ENCODE results near the gene HSPH1. TPM values are rescaled to one million over a fixed set of nuclear protein-coding genes. Genes with fewer than 3 reads are reported as not detected.

Gene HSPH1
- total RNA-seq, 1 experiment from 2014 or later, result 145 TPM

DNA sequence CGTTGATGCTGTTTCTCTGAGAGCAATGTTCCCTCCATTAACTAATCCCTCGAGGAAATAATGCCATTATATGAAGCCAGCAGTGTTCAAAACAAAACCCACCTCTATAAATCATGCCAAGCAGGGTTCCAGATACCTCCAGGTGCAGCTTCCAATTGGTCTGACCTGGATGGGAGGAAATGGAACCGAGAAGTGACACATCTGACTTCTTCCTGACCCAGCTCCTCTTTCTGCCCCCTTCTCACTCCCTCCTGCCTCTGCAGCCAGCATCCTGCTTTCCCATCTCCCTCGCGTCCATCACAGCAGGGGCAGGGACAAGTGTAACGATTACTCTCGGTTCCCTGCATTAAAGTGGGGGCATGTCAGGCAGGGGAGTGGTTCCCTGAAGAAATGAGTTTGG, 37.5 kb downstream of the HSPH1 start:
- ChIA-PET CTCF (no interaction called here), POLR2A (no interaction called here)
- in situ Hi-C loops (cut with HindIII; ENCODE audit: low pct_unique_long_range_greater_than_20kb, low sequenced_read_pairs) (no loop called here), intact Hi-C loops (cut with micrococcal nuclease; ENCODE audit: unreplicated experiment) (no loop called here)
- Histone ChIP-seq H3K4me1 (ENCODE audit: control insufficient read depth, insufficient read depth, low read length) (no peaks in the 10 kb centered on the region), H3K9me3 (ENCODE audit: control insufficient read depth, insufficient read depth, low read depth, low read length) (no peaks in the 10 kb centered on the region), H3K36me3 (ENCODE audit: control insufficient read depth, insufficient read depth, low read length) (no peaks in the 10 kb centered on the region), H3K27ac (ENCODE audit: low read length) (no peak overlapping the region), H3K4me3 (ENCODE audit: low read depth in 2 of 2, low read length in 2 of 2) (no peak overlapping the region), H3K27me3 (ENCODE audit: control insufficient read depth, insufficient read depth, low read length) (no peaks in the 10 kb centered on the region)
- ATAC-seq (no peak), DNase-seq (ENCODE audit: low read depth, low spot score) (no peak)
- TF ChIP-seq POLR2AphosphoS5 (IDR thresholded peaks at IDR 0.05; ENCODE audit: low read depth, low read length) (no peak), SIN3A (IDR thresholded peaks at IDR 0.05; ENCODE audit: borderline replicate concordance, insufficient read depth, low read depth, low read length) (no peak), TCF7L2 (IDR thresholded peaks at IDR 0.05; ENCODE audit: low read depth, low read length) (no peak)
- TF ChIP-seq, protein P1, sequence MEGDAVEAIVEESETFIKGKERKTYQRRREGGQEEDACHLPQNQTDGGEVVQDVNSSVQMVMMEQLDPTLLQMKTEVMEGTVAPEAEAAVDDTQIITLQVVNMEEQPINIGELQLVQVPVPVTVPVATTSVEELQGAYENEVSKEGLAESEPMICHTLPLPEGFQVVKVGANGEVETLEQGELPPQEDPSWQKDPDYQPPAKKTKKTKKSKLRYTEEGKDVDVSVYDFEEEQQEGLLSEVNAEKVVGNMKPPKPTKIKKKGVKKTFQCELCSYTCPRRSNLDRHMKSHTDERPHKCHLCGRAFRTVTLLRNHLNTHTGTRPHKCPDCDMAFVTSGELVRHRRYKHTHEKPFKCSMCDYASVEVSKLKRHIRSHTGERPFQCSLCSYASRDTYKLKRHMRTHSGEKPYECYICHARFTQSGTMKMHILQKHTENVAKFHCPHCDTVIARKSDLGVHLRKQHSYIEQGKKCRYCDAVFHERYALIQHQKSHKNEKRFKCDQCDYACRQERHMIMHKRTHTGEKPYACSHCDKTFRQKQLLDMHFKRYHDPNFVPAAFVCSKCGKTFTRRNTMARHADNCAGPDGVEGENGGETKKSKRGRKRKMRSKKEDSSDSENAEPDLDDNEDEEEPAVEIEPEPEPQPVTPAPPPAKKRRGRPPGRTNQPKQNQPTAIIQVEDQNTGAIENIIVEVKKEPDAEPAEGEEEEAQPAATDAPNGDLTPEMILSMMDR (IDR thresholded peaks at IDR 0.05), result no peak
- TF ChIP-seq, protein P2, sequence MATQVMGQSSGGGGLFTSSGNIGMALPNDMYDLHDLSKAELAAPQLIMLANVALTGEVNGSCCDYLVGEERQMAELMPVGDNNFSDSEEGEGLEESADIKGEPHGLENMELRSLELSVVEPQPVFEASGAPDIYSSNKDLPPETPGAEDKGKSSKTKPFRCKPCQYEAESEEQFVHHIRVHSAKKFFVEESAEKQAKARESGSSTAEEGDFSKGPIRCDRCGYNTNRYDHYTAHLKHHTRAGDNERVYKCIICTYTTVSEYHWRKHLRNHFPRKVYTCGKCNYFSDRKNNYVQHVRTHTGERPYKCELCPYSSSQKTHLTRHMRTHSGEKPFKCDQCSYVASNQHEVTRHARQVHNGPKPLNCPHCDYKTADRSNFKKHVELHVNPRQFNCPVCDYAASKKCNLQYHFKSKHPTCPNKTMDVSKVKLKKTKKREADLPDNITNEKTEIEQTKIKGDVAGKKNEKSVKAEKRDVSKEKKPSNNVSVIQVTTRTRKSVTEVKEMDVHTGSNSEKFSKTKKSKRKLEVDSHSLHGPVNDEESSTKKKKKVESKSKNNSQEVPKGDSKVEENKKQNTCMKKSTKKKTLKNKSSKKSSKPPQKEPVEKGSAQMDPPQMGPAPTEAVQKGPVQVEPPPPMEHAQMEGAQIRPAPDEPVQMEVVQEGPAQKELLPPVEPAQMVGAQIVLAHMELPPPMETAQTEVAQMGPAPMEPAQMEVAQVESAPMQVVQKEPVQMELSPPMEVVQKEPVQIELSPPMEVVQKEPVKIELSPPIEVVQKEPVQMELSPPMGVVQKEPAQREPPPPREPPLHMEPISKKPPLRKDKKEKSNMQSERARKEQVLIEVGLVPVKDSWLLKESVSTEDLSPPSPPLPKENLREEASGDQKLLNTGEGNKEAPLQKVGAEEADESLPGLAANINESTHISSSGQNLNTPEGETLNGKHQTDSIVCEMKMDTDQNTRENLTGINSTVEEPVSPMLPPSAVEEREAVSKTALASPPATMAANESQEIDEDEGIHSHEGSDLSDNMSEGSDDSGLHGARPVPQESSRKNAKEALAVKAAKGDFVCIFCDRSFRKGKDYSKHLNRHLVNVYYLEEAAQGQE (IDR thresholded peaks at IDR 0.05; ENCODE audit: insufficient read depth in 1 of 2, low read depth in 2 of 2, low read length in 1 of 2), result no peak
- BruUV-seq (replicated peaks), result no TSS peak

DNA sequence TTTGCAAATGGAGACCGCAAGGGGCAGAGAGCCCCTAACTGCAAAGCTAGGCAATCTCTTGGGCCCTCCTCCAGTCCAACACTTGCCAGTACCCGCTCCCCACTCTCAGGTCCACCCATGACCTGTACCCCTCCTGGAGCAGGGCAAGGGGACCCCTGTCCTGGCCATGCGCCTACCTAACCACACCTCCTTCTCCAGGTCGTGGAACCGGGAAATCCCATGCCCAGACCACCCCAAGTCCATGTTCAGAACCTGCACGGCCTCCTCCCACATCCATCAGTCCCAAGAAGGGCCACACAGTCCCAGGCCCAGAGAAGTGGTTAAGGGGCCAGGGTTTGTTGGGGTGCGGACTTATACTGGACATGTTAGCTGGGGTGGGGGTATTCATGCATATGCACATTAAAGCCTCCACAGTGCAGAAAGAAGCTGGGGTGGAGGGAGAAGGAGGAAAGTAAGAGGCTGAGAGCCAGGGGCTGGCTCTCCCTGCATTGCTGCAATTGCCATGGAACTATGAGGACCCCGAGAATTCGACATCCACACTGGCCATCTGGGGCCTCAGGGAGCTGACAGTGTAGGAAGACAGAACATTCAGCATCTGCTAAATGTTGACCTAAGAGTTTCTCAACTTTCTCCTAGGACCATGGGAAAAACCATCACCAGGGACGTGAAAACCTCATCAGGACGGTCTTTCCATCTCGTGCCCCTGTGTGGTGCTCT, 39.0 kb downstream of the HSPH1 start:
- no peak for ATAC-seq
- in situ Hi-C loops (cut with HindIII; ENCODE audit: low pct_unique_long_range_greater_than_20kb, low sequenced_read_pairs), result no loop called here
- Histone ChIP-seq H3K9me3 (ENCODE audit: control insufficient read depth, insufficient read depth, low read depth, low read length) (no peaks in the 10 kb centered on the region), H3K4me3 (ENCODE audit: low read depth in 2 of 2, low read length in 2 of 2) (no peak overlapping the region), H3K27ac (ENCODE audit: low read length) (no peak overlapping the region), H3K27me3 (ENCODE audit: control insufficient read depth, insufficient read depth, low read length) (0 out of 2 replicates have a peak, but pooled peaks cover 2% of the 10 kb centered on the region), H3K4me1 (ENCODE audit: control insufficient read depth, insufficient read depth, low read length) (no peaks in the 10 kb centered on the region), H3K36me3 (ENCODE audit: control insufficient read depth, insufficient read depth, low read length) (no peaks in the 10 kb centered on the region)
- ChIA-PET CTCF (no interaction called here), POLR2A (no interaction called here)
- intact Hi-C loops (cut with micrococcal nuclease; ENCODE audit: unreplicated experiment), result no loop called here
- no TSS peak for BruUV-seq (replicated peaks)
- no peak for DNase-seq (ENCODE audit: low read depth, low spot score)
- no peak for TF ChIP-seq TCF7L2 (IDR thresholded peaks at IDR 0.05; ENCODE audit: low read depth, low read length)
- TF ChIP-seq POLR2AphosphoS5 (IDR thresholded peaks at IDR 0.05; ENCODE audit: low read depth, low read length), result no peak
- TF ChIP-seq, protein P1 (IDR thresholded peaks at IDR 0.05), result no peak
- TF ChIP-seq, protein P2 (IDR thresholded peaks at IDR 0.05; ENCODE audit: insufficient read depth in 1 of 2, low read depth in 2 of 2, low read length in 1 of 2), result no peak
- TF ChIP-seq SIN3A (IDR thresholded peaks at IDR 0.05; ENCODE audit: borderline replicate concordance, insufficient read depth, low read depth, low read length), result no peak

Data from Panc1 (cell line).